ENCODE results near the gene EVX1. TPM values are rescaled to one million over a fixed set of nuclear protein-coding genes. Genes with fewer than 3 reads are reported as not detected.

Gene EVX1
- total and polyA plus RNA-seq, 2 of the 13 experiments (the other 11 are each of a cell fraction or from before 2014, with no cell fraction given): not detected

GRCh38 chr7:27196287-27196767, 46.3 kb upstream of the EVX1 start (continued):
- no peak for TF ChIP-seq SNAPC4 (CRISPR knock-in tag; IDR thresholded peaks at IDR 0.05)
- TF ChIP-seq CERS6 (CRISPR knock-in tag; IDR thresholded peaks at IDR 0.05): no peak
- no peak for TF ChIP-seq MXD3 (CRISPR knock-in tag; IDR thresholded peaks at IDR 0.05)
- no peak for TF ChIP-seq ZNF232 (CRISPR knock-in tag; IDR thresholded peaks at IDR 0.05; ENCODE audit: borderline replicate concordance)
- no peak for TF ChIP-seq GATA4 (IDR thresholded peaks at IDR 0.05; ENCODE audit: borderline replicate concordance, low read depth)
- TF ChIP-seq ZNF280D (CRISPR knock-in tag; IDR thresholded peaks at IDR 0.05): no peak
- TF ChIP-seq ZNF564 (CRISPR knock-in tag; IDR thresholded peaks at IDR 0.05): no peak
- no peak for TF ChIP-seq ZBTB46 (CRISPR knock-in tag; IDR thresholded peaks at IDR 0.05; ENCODE audit: borderline replicate concordance)
- TF ChIP-seq STAG1 (CRISPR knock-in tag; IDR thresholded peaks at IDR 0.05): peak; percentile 94
- TF ChIP-seq CSRNP2 (CRISPR knock-in tag; conservative IDR thresholded peaks at IDR 0.05; ENCODE audit: low read depth): no peak
- no peak for TF ChIP-seq ZKSCAN1 (IDR thresholded peaks at IDR 0.05; ENCODE audit: low read length)
- no peak for TF ChIP-seq ZNF770 (CRISPR knock-in tag; IDR thresholded peaks at IDR 0.05)
- no peak for TF ChIP-seq SMARCE1 (IDR thresholded peaks at IDR 0.05; ENCODE audit: borderline replicate concordance)
